Tibial nerve (tissue), 4 donors: Measurements from ENCODE around the gene AP2B1. TPM values are rescaled to one million over a fixed set of nuclear protein-coding genes. Genes with fewer than 3 reads are reported as not detected.
"Not testable (repeated sequence)": the region's sequence is repeated elsewhere in the genome, so short reads cannot be mapped to it uniquely, and the experiment has no call there.

Experiments
- DNase-seq, 2 donors: peaks; one replicate each; pipeline ENCODE4 v3.0.0-alpha.2; 2019; ENCODE audit warnings: low spot score in 2 of 2
- H3K27ac ChIP-seq, 4 donors: fragments of 200-600 bp; sonication (generic) in 3 of 4; one replicate each; pipeline ENCODE4 v1.5.1; 2017 to 2019; ENCODE audit warnings: mild to moderate bottlenecking in 1 of 4
- H3K27me3 ChIP-seq, 2 donors: fragments of 200-600 bp; sonication (generic) in 1 of 2; one replicate each; pipeline versions ENCODE4 v1.5.1 to v1.6.0; 2017 to 2019
- H3K36me3 ChIP-seq, 3 donors: fragments of 200-600 bp; sonication (generic); one replicate each; pipeline ENCODE4 v1.5.1; 2018 to 2019
- H3K4me1 ChIP-seq, 4 donors: fragments of 200-600 bp; sonication (generic) in 3 of 4; one replicate each; pipeline ENCODE4 v1.5.1; 2017 to 2019
- H3K4me3 ChIP-seq, 4 donors: fragments of 200-600 bp; sonication (generic) in 3 of 4; one replicate each; pipeline ENCODE4 v1.5.1; 2017 to 2019; ENCODE audit warnings: mild to moderate bottlenecking in 1 of 4, moderate library complexity in 1 of 4
- H3K9me3 ChIP-seq, 4 donors: fragments of 200-600 bp; sonication (generic) in 3 of 4; one replicate each; pipeline ENCODE4 v1.5.1; 2017 to 2019
- CTCF ChIP-seq, 5 experiments: fragments of 200-600 bp in 3 of 5; fragments of 450-650 bp in 2 of 5; sonication (generic) in 3 of 5; IDR thresholded peaks; one replicate each; pipeline ENCODE4 v1.5.1; 2016 to 2019; ENCODE audit warnings: antibody characterized with exemption in 5 of 5, mild to moderate bottlenecking in 3 of 5, moderate library complexity in 2 of 5
- EP300 ChIP-seq, 2 donors: sonication (generic); formaldehyde crosslinking; IDR thresholded peaks; one replicate each; pipeline ENCODE4 v1.6.1; 2017; ENCODE audit warnings: antibody characterized with exemption in 2 of 2, mild to moderate bottlenecking in 1 of 2
- POLR2A ChIP-seq, 2 donors: fragments of 450-650 bp; IDR thresholded peaks; one replicate each; pipeline ENCODE4 v1.6.1; 2017; ENCODE audit warnings: antibody characterized with exemption in 2 of 2, mild to moderate bottlenecking in 2 of 2, moderate library complexity in 2 of 2
- WGBS, 2 donors: methylation state at CpG; one replicate each; pipeline ENCODE4 v1.1.5; 2018; 5-methylcytosine and 5-hydroxymethylcytosine counted together
- total RNA-seq, 4 donors: library from RNA; depleted of rRNA; stranded (reverse); fragments of >200 nt; gene quantifications; one replicate each; pipeline ENCODE4 v1.1.0, GENCODE V29; 2016

AP2B1 gene
- total RNA-seq, 4 donors from 2014 or later = 59.9 to 77.7 (median 62.0) TPM

- no peak for DNase-seq
- Histone ChIP-seq H3K36me3 (no peaks in the 10 kb centered on the region), H3K4me3 (no peak overlapping the region), H3K4me1 (no peaks in the 10 kb centered on the region), H3K27me3 (peaks cover 0 to 6% of the 10 kb centered on the region in 2 donors), H3K9me3 (no peaks in the 10 kb centered on the region), H3K27ac (no peak overlapping the region)
- no peak for TF ChIP-seq EP300 (IDR thresholded peaks at IDR 0.05)
- TF ChIP-seq POLR2A (IDR thresholded peaks at IDR 0.05) = no peak
- TF ChIP-seq CTCF (IDR thresholded peaks at IDR 0.05) = no peak
- WGBS, 2 donors = 80 to 82% methylated on average over 3 of the region's 3 CpGs
These were observed 29.8 kb upstream of the AP2B1 start for GRCh38 chr17:35557353-35557752.

DNA sequence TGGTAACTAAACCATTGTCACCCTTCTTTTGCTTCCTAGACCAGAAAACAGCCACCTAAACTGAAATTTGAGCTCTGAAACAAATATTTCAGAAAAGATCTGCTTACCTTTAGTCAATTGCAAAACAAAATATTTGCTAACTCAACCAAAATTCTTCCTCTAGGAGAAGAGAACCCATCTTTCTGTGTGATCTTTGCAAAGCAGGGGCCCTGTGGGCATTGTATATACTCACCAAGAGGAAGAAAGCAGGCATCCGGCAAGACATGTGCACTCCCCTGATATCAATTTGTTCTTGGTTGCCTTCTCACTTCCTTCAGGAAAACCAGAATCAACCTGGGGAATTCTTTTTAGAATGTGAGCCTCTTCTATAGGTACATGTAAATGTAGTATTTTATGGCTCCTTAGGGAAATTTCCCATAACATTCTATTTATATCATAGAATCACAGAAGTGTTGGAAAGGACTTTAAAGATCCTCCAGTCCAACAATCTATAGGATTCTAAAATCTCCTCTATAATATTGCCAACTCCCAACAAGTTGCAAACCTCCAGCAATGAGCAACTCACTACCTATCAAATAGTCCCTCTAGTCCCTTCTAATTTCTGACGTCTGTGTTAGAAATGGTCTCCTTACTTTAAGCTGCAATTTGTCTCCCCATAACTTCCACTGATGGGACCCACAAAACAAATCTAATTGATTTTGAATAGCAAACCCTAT is 27.5 kb upstream of the AP2B1 start:
- WGBS, 2 donors = 63 to 64% methylated on average over 2 of the region's 2 CpGs
- Histone ChIP-seq H3K4me3 (no peak overlapping the region), H3K36me3 (no peaks in the 10 kb centered on the region), H3K4me1 (no peaks in the 10 kb centered on the region), H3K27ac (no peak overlapping the region), H3K9me3 (no peaks in the 10 kb centered on the region), H3K27me3 (peaks cover 0 to 6% of the 10 kb centered on the region in 2 donors)
- TF ChIP-seq POLR2A (IDR thresholded peaks at IDR 0.05) (no peak), EP300 (IDR thresholded peaks at IDR 0.05) (no peak), CTCF (IDR thresholded peaks at IDR 0.05) (no peak)
- DNase-seq = no peak

- Histone ChIP-seq H3K27ac (no peak within 1 kb of the TSS), H3K36me3 (no peaks in the 10 kb centered on the region), H3K9me3 (no peaks in the 10 kb centered on the region), H3K4me1 (no peaks in the 10 kb centered on the region), H3K27me3 (peaks cover 0 to 6% of the 10 kb centered on the region in 2 donors), H3K4me3 (no peak within 1 kb of the TSS)
- DNase-seq = no peak
- WGBS, 2 donors = 48 to 51% methylated on average over 3 of the region's 3 CpGs
- no peak for TF ChIP-seq EP300 (IDR thresholded peaks at IDR 0.05)
- TF ChIP-seq CTCF (IDR thresholded peaks at IDR 0.05) = no peak
- no peak for TF ChIP-seq POLR2A (IDR thresholded peaks at IDR 0.05)
These were observed 26.4 kb upstream of the AP2B1 start, which contains the start of gene SLFN14 for GRCh38 chr17:35560703-35561102. Gene SLFN14, minus strand, starts transcription at chr17:35560819. Its CDS starts 2,757 bp downstream, at chr17:35558062.

GRCh38 chr17:35563181-35563580 is 23.9 kb upstream of the AP2B1 start:
- not testable (repeated sequence) for H3K36me3 ChIP-seq, H3K4me1 ChIP-seq, H3K27ac ChIP-seq, DNase-seq, H3K4me3 ChIP-seq, H3K9me3 ChIP-seq, H3K27me3 ChIP-seq
- 81% methylated on average over 16 of the region's 16 CpGs for WGBS, 2 donors

DNA sequence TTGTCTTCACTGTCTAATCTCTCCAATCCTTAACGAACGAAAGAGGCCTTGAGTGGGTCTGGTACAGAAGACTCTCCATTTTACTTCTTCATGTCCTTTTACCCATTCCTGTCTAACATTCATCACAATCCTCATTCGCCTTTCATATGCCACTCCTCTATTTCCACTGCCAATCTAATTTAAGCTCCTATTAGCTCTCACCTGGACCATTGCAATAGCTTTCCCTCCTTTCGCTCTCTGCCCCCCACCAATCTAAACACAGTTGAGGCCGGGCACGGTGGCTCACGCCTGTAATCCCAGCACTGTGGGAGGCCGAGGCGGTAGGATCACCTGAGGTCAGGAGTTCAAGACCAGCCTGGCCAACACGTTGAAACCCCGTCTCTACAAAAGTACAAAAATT is 20.2 kb upstream of the AP2B1 start:
- no peak overlapping the region for H3K27ac ChIP-seq
- TF ChIP-seq POLR2A (IDR thresholded peaks at IDR 0.05) = no peak
- peaks cover 0 to 39% (median 17%) of the 10 kb centered on the region in 4 donors for H3K4me1 ChIP-seq

GRCh38 chr17:35568561-35568960 is 18.6 kb upstream of the AP2B1 start:
- DNase-seq = no peak
- Histone ChIP-seq H3K4me1 (peaks cover 0 to 39% (median 17%) of the 10 kb centered on the region in 4 donors), H3K27me3 (no peaks in the 10 kb centered on the region), H3K4me3 (peak overlapping the region; percentile 64 to 86 (median 73)), H3K36me3 (peaks cover 0 to 2% (median 0%) of the 10 kb centered on the region in 3 donors), H3K27ac (peak overlapping the region in 2 of 4 donors; percentile 86 to 91), H3K9me3 (no peaks in the 10 kb centered on the region)
- TF ChIP-seq POLR2A (IDR thresholded peaks at IDR 0.05) (no peak), EP300 (IDR thresholded peaks at IDR 0.05) (no peak), CTCF (IDR thresholded peaks at IDR 0.05) (no peak)
- WGBS, 2 donors = 29% methylated on average over 15 of the region's 15 CpGs

More for the DNA sequence above, 20.2 kb upstream of the AP2B1 start:
- no peaks in the 10 kb centered on the region for H3K9me3 ChIP-seq
- no peaks in the 10 kb centered on the region for H3K36me3 ChIP-seq
- peak overlapping the region; percentile 64 to 86 (median 73) for H3K4me3 ChIP-seq
- WGBS, 2 donors = 64 to 74% methylated on average over 11 of the region's 11 CpGs
- no peak for DNase-seq
- no peaks in the 10 kb centered on the region for H3K27me3 ChIP-seq
